T47D (cell line): Measurements from ENCODE around the gene GREB1.

Source experiments
- DNase-seq, 2 experiments: peaks; one replicate each; pipeline versions ENCODE4 v3.0.0 to v3.0.0-alpha.2; 2011 to 2012; ENCODE audit warnings: low read depth in 1 of 2, low spot score in 1 of 2
- JUND ChIP-seq: IDR thresholded peaks from 2 replicates; pipeline ENCODE4 v1.6.1; 2012; ENCODE audit warnings: low read depth
- in situ Hi-C: cut with HindIII; loops from 2 replicates; pipeline ENCODE4 v1.10.0; 2016; ENCODE audit warnings: low sequenced_read_pairs, low pct_unique_long_range_greater_than_20kb

GREB1 gene

GRCh38 chr2:11581797-11582611 is 48.2 kb downstream of the GREB1 start:
- in situ Hi-C loops = no loop called here
- TF ChIP-seq JUND = no peak

GRCh38 chr2:11582612-11582861 is 48.7 kb downstream of the GREB1 start:
- no peak for DNase-seq
- TF ChIP-seq JUND = no peak
- in situ Hi-C loops = no loop called here

More at GRCh38 chr2:11581797-11582611, 48.2 kb downstream of the GREB1 start:
- no peak for DNase-seq

- in situ Hi-C loops = no loop called here
These were observed 49.3 kb downstream of the GREB1 start for GRCh38 chr2:11582862-11583752.

GRCh38 chr2:11583840-11584524 is 50.1 kb downstream of the GREB1 start:
- DNase-seq = peak; percentile 43 to 62
- in situ Hi-C loops = no loop called here
- no peak for TF ChIP-seq JUND

More at GRCh38 chr2:11582862-11583752, 49.3 kb downstream of the GREB1 start:
- peak in 1 of 2 experiments; percentile 79 for DNase-seq
- TF ChIP-seq JUND = no peak

- in situ Hi-C loops = no loop called here
- TF ChIP-seq JUND = no peak
- no peak for DNase-seq
These were observed 50.7 kb downstream of the GREB1 start for GRCh38 chr2:11584525-11585056.

- DNase-seq = no peak
- TF ChIP-seq JUND = no peak
- in situ Hi-C loops = no loop called here
These were observed 51.2 kb downstream of the GREB1 start for GRCh38 chr2:11585071-11585470.

GRCh38 chr2:11588228-11589110 is 54.6 kb downstream of the GREB1 start:
- DNase-seq = no peak
- in situ Hi-C loops = no loop called here
- no peak for TF ChIP-seq JUND

- TF ChIP-seq JUND = no peak
- in situ Hi-C loops = no loop called here
- no peak for DNase-seq
These were observed 55.6 kb downstream of the GREB1 start for GRCh38 chr2:11589316-11589940.

GRCh38 chr2:11590193-11590592 is 56.3 kb downstream of the GREB1 start:
- TF ChIP-seq JUND = no peak
- in situ Hi-C loops = no loop called here
- DNase-seq = no peak

- no peak for DNase-seq
- no peak for TF ChIP-seq JUND
- in situ Hi-C loops = no loop called here
These were observed 57.2 kb downstream of the GREB1 start for GRCh38 chr2:11591091-11591490.

GRCh38 chr2:11592671-11593574 is 59.1 kb downstream of the GREB1 start:
- in situ Hi-C loops = no loop called here
- DNase-seq = no peak
- no peak for TF ChIP-seq JUND
